ENCODE measurements around the gene DTX1. TPM values are rescaled to one million over a fixed set of nuclear protein-coding genes. Genes with fewer than 3 reads are reported as not detected.

The DTX1 gene
- total RNA-seq, 1 donor from 2014 or later = 62.8 TPM

DNA sequence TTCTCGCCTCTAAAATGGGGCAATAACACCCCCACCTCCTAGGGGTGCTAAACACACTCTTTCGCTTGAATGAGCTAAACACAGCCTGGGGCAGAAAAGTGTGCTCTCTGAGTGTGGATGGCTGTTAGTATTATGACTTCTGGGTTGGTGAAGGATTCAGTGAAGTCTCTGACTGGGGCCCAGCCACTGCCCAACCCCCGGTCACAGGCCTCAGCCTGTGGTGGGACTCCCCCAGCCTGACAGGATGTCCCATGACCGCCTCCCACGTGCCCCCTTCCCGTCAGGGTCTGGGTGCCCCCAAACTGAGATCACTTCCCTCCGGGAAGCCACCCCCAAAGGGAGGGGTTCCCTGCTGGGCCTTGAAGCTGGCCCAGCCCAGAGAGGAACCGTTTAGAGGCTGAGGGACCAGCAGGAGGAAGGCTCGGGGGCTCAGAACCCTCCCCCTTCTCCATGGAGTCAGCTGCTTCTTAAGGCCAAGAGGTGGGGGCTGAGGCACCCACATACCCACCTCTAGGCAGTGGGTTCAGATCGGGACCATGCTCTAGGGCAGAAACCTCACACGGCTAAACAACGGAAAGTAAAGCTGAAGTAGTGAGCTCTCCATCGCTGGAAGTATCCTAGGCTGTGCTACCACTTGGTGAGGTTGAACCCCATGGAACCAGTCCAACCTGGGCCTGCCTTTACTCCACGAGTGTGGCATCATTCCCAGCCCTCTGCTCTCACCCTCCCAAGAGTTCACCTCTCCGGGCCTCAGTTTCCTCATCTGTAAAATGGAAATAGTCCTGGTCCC lies 13.8 kb downstream of the DTX1 start:
- H3K36me3 Mint-ChIP-seq (ENCODE audit: low read depth, unreplicated experiment) = peaks cover 21% of the 10 kb centered on the region
- no peak overlapping the region for H3K4me3 Mint-ChIP-seq (ENCODE audit: unreplicated experiment)
- H3K27me3 Mint-ChIP-seq (ENCODE audit: unreplicated experiment) = peaks cover 10% of the 10 kb centered on the region
- DNase-seq (ENCODE audit: low spot score) = no peak
- no peaks in the 10 kb centered on the region for H3K9me3 Mint-ChIP-seq (ENCODE audit: unreplicated experiment)
- H3K4me1 Mint-ChIP-seq (ENCODE audit: unreplicated experiment) = no peaks in the 10 kb centered on the region
- TF ChIP-seq CTCF (IDR thresholded peaks at IDR 0.05; ENCODE audit: unreplicated experiment) = no peak
- no peak overlapping the region for H3K27ac Mint-ChIP-seq (ENCODE audit: unreplicated experiment)

DNA sequence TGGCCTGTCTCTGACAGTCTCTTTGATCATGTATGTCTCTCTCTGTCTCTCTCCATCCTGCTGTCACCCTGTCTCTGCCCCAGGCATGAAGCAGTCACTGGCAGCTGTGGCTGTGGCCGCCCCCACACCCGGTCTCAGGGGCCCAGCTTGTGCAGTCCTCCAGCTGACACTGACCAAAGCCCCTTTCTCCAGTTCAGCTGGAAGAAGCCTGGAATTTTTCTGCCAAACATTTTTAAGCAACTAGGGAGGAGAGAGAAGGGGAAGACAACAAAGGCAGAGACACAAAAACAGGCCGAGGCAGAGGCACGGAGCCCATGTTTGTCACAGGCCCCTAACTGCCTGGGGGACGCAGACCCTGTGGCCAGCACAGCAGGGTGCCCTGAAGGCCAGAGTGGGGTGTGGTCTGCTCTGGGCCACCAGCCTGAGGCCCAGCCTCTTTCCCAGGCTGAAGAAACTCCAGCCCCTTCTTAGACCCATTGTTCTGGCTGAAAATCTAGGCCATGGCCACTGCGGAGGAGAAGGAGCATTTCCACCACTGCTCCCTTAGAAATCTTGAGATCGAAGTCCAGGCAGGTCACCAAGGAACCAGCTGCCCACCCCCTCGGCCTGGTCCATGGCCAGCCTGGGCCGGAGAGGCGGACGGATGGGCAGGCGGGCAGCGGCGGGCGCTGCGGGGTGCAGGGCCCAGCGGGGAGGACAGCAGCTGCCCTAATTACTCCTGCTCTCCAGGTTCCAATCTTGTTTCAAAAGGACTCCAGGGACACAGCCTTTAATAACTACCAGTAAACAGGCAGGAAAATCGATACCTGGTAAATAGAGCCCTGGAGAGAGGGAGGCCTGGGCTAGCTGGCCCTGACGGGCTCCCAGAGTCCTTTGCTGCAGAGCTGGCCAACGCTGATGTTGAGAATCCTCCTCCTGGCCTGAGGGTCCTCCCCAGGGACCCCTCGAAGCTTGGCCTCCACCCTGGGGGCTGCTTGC lies 14.9 kb downstream of the DTX1 start:
- Mint-ChIP-seq H3K27me3 (ENCODE audit: unreplicated experiment) (peaks cover 12% of the 10 kb centered on the region), H3K27ac (ENCODE audit: unreplicated experiment) (no peak overlapping the region), H3K9me3 (ENCODE audit: unreplicated experiment) (no peaks in the 10 kb centered on the region), H3K4me3 (ENCODE audit: unreplicated experiment) (no peak overlapping the region), H3K4me1 (ENCODE audit: unreplicated experiment) (no peaks in the 10 kb centered on the region), H3K36me3 (ENCODE audit: low read depth, unreplicated experiment) (peaks cover 24% of the 10 kb centered on the region)
- no peak for TF ChIP-seq CTCF (IDR thresholded peaks at IDR 0.05; ENCODE audit: unreplicated experiment)
- DNase-seq (ENCODE audit: low spot score) = no peak

- Mint-ChIP-seq H3K9me3 (ENCODE audit: unreplicated experiment) (no peaks in the 10 kb centered on the region), H3K4me3 (ENCODE audit: unreplicated experiment) (no peak overlapping the region), H3K27me3 (ENCODE audit: unreplicated experiment) (peaks cover 18% of the 10 kb centered on the region), H3K36me3 (ENCODE audit: low read depth, unreplicated experiment) (peaks cover 27% of the 10 kb centered on the region), H3K27ac (ENCODE audit: unreplicated experiment) (no peak overlapping the region), H3K4me1 (ENCODE audit: unreplicated experiment) (no peaks in the 10 kb centered on the region)
- no peak for TF ChIP-seq CTCF (IDR thresholded peaks at IDR 0.05; ENCODE audit: unreplicated experiment)
- DNase-seq (ENCODE audit: low spot score) = no peak
These were observed 15.6 kb downstream of the DTX1 start for GRCh38 chr12:113072136-113072535.

- no peak for DNase-seq (ENCODE audit: low spot score)
- Mint-ChIP-seq H3K9me3 (ENCODE audit: unreplicated experiment) (no peaks in the 10 kb centered on the region), H3K27me3 (ENCODE audit: unreplicated experiment) (peaks cover 23% of the 10 kb centered on the region), H3K4me1 (ENCODE audit: unreplicated experiment) (no peaks in the 10 kb centered on the region), H3K27ac (ENCODE audit: unreplicated experiment) (no peak overlapping the region), H3K4me3 (ENCODE audit: unreplicated experiment) (no peak overlapping the region), H3K36me3 (ENCODE audit: low read depth, unreplicated experiment) (peaks cover 32% of the 10 kb centered on the region)
- TF ChIP-seq CTCF (IDR thresholded peaks at IDR 0.05; ENCODE audit: unreplicated experiment) = no peak
These were observed 17.1 kb downstream of the DTX1 start for GRCh38 chr12:113073586-113073985.
